T-cell (primary cell): ENCODE results near the gene ING3. TPM values are rescaled to one million over a fixed set of nuclear protein-coding genes. Genes with fewer than 3 reads are reported as not detected.

Source experiments
- ATAC-seq, 4 experiments: fragments of 200-7000 bp in 3 of 4; fragments of 150-1000 bp in 1 of 4; cut with Tn5 transposase; replicated peaks in 1 of 4; 1 replicate in 3 of 4; 2 replicates in 1 of 4; pipeline ENCODE4 v1.10.0; 2021; ENCODE audit warnings: moderate library complexity in 3 of 4, mild to moderate bottlenecking in 2 of 4, moderate number of reproducible peaks in 1 of 4
- CTCF ChIA-PET, 2 donors: fragments of 300-600 bp; sonication (Branson Sonifier 250); formaldehyde crosslinking; loops; one replicate each; lab custom pipeline; 2022; ENCODE audit warnings: antibody characterized with exemption in 2 of 2; lab: Charles Lee
- POLR2A ChIA-PET, 2 donors: fragments of 300-600 bp; sonication (Branson Sonifier 250); formaldehyde crosslinking; loops; one replicate each; lab custom pipeline; 2022; ENCODE audit warnings: antibody characterized with exemption in 2 of 2; lab: Charles Lee
- DNase-seq, 35 experiments: peaks; one replicate each; pipeline versions ENCODE4 v3.0.0 to v3.0.0-alpha.2; 2013 to 2023
- H3K27ac ChIP-seq: one replicate; pipeline ENCODE4 v1.5.1; 2013; ENCODE audit warnings: low read length
- H3K27me3 ChIP-seq, 2 experiments: replicated peaks in 1 of 2; 1 replicate in 1 of 2; 2 replicates in 1 of 2; pipeline versions ENCODE4 v1.6.1 to v1.7.0; 2013; ENCODE audit warnings: low read length in 1 of 2, mixed read lengths in 1 of 2; ENCODE audit not compliant: control insufficient read depth in 2 of 2, insufficient read depth in 2 of 2; ENCODE audit errors: extremely low read depth in 1 of 2
- H3K36me3 ChIP-seq, 2 donors: 1 replicate in 1 of 2; 2 replicates in 1 of 2; pipeline versions ENCODE4 v1.6.1 to v1.7.0; 2013; ENCODE audit warnings: low read length in 1 of 2; ENCODE audit not compliant: control insufficient read depth in 2 of 2, insufficient read depth in 1 of 2; ENCODE audit errors: extremely low read depth in 1 of 2
- H3K4me1 ChIP-seq, 2 experiments: 1 replicate in 1 of 2; 2 replicates in 1 of 2; pipeline versions ENCODE4 v1.6.1 to v1.7.0; 2013; ENCODE audit warnings: low read length in 2 of 2, mixed read lengths in 1 of 2; ENCODE audit not compliant: insufficient read depth in 2 of 2, control insufficient read depth in 1 of 2; ENCODE audit errors: extremely low read depth in 1 of 2
- H3K4me3 ChIP-seq, 2 donors: 1 replicate in 1 of 2; 2 replicates in 1 of 2; pipeline versions ENCODE4 v1.5.1 to v1.7.0; 2013; ENCODE audit warnings: mild to moderate bottlenecking in 2 of 2, low read length in 1 of 2, moderate library complexity in 1 of 2; ENCODE audit not compliant: control insufficient read depth in 1 of 2; ENCODE audit errors: extremely low read depth in 1 of 2
- H3K9me3 ChIP-seq: 2 replicates; pipeline ENCODE4 v1.7.0; 2013
- H3K27ac Mint-ChIP-seq, 2 donors: one replicate each; pipeline ENCODE4 v1.8.0; 2020 to 2021; ENCODE audit warnings: mild to moderate bottlenecking in 2 of 2, mixed read lengths in 2 of 2
- H3K27me3 Mint-ChIP-seq, 2 donors: one replicate each; pipeline ENCODE4 v1.8.0; 2021 to 2022; ENCODE audit warnings: mixed read lengths in 2 of 2
- H3K36me3 Mint-ChIP-seq: one replicate; pipeline ENCODE4 v1.8.0; 2021; ENCODE audit warnings: mixed read lengths
- H3K4me1 Mint-ChIP-seq, 3 donors: one replicate each; pipeline ENCODE4 v1.8.0; 2020 to 2022; ENCODE audit warnings: mixed read lengths in 3 of 3, mild to moderate bottlenecking in 1 of 3
- H3K4me3 Mint-ChIP-seq, 3 donors: one replicate each; pipeline ENCODE4 v1.8.0; 2020 to 2022; ENCODE audit warnings: mild to moderate bottlenecking in 3 of 3, mixed read lengths in 3 of 3, moderate library complexity in 3 of 3
- H3K9me3 Mint-ChIP-seq, 3 donors: one replicate each; pipeline ENCODE4 v1.8.0; 2020 to 2022; ENCODE audit warnings: mixed read lengths in 3 of 3
- WGBS: methylation state at CpG from one replicate; pipeline ENCODE4 v1.1.5; 2013; ENCODE audit warnings: missing lambda C conversion rate; ENCODE audit not compliant: insufficient coverage; 5-methylcytosine and 5-hydroxymethylcytosine counted together
- total RNA-seq, 35 experiments: library from RNA in 6 of 35; stranded (reverse) in 6 of 35; fragments of 120-200 nt in 1 of 35; gene quantifications; one replicate each; pipeline versions ENCODE4 v1.2.1 to v1.2.4 and lab custom pipeline; 2013 to 2026

Gene ING3
- total RNA-seq, 5 donors from 2014 or later (not counting 1 experiment from before 2014, with no cell fraction given), result 20.6 to 32.3 (median 25.6) TPM

- peaks cover 0 to 24% of the 10 kb centered on the region in 2 experiments for H3K27me3 ChIP-seq
- no peak overlapping the region for H3K27ac Mint-ChIP-seq
- no CpG with 5 or more reads among the region's 2 CpGs for WGBS
- no peak for DNase-seq
- no peaks in the 10 kb centered on the region for H3K36me3 Mint-ChIP-seq
- H3K4me3 Mint-ChIP-seq, result no peak overlapping the region
- H3K27me3 Mint-ChIP-seq, result peaks cover 40 to 45% of the 10 kb centered on the region in 2 donors
- no peaks in the 10 kb centered on the region for H3K36me3 ChIP-seq
- no peak overlapping the region for H3K27ac ChIP-seq
- ATAC-seq, result no peak
- H3K9me3 ChIP-seq, result no peaks in the 10 kb centered on the region
- POLR2A ChIA-PET, result no interaction called here
- H3K4me1 ChIP-seq, result peaks cover 9 to 15% of the 10 kb centered on the region in 2 experiments
- no peaks in the 10 kb centered on the region for H3K9me3 Mint-ChIP-seq
- no peak overlapping the region for H3K4me3 ChIP-seq
- CTCF ChIA-PET, result interaction anchor here (0.7 to 2.4 kb wide), 8 partner anchors 10 to 122 kb away, joined by 3 to 15 read pairs (median 6); no protein-coding TSS in a partner anchor
- peaks cover 20 to 26% (median 26%) of the 10 kb centered on the region in 3 donors for H3K4me1 Mint-ChIP-seq
These were observed 35.3 kb downstream of the ING3 start for GRCh38 chr7:120985839-120986238.

GRCh38 chr7:120986650-120987049 lies 36.1 kb downstream of the ING3 start:
- CTCF ChIA-PET, result interaction anchor here (0.7 to 2.4 kb wide), 18 partner anchors 9 to 124 kb away, joined by 3 to 15 read pairs (median 4); partner anchors contain the start of gene ING3 (in 2 of the 2)
- WGBS, result 80% methylated on average over 2 of the region's 2 CpGs
- H3K27me3 Mint-ChIP-seq, result peaks cover 40 to 48% of the 10 kb centered on the region in 2 donors
- no peaks in the 10 kb centered on the region for H3K9me3 Mint-ChIP-seq
- DNase-seq (no peak), ATAC-seq (no peak)
- H3K4me3 Mint-ChIP-seq, result no peak overlapping the region
- H3K4me1 Mint-ChIP-seq, result peaks cover 20 to 26% (median 26%) of the 10 kb centered on the region in 3 donors
- POLR2A ChIA-PET, result no interaction called here
- Histone ChIP-seq H3K27me3 (peaks cover 0 to 24% of the 10 kb centered on the region in 2 experiments), H3K4me1 (peaks cover 9 to 15% of the 10 kb centered on the region in 2 experiments), H3K4me3 (no peak overlapping the region), H3K36me3 (no peaks in the 10 kb centered on the region), H3K9me3 (no peaks in the 10 kb centered on the region), H3K27ac (no peak overlapping the region)
- no peak overlapping the region for H3K27ac Mint-ChIP-seq
- H3K36me3 Mint-ChIP-seq, result no peaks in the 10 kb centered on the region

- no peaks in the 10 kb centered on the region for H3K9me3 Mint-ChIP-seq
- Histone ChIP-seq H3K36me3 (no peaks in the 10 kb centered on the region), H3K4me3 (no peak overlapping the region), H3K27ac (no peak overlapping the region), H3K27me3 (peaks cover 0 to 24% of the 10 kb centered on the region in 2 experiments), H3K9me3 (no peaks in the 10 kb centered on the region), H3K4me1 (peaks cover 9 to 15% of the 10 kb centered on the region in 2 experiments)
- DNase-seq (no peak), ATAC-seq (no peak)
- H3K36me3 Mint-ChIP-seq, result no peaks in the 10 kb centered on the region
- H3K4me1 Mint-ChIP-seq, result peaks cover 18 to 21% (median 21%) of the 10 kb centered on the region in 3 donors
- no peak overlapping the region for H3K27ac Mint-ChIP-seq
- no peak overlapping the region for H3K4me3 Mint-ChIP-seq
- POLR2A ChIA-PET, result interaction anchor here in 1 of 2 donors (0.6 kb wide), 1 partner anchor 37 kb away, joined by 5 read pairs; the partner anchor contains the start of gene ING3
- peaks cover 43 to 52% of the 10 kb centered on the region in 2 donors for H3K27me3 Mint-ChIP-seq
- CTCF ChIA-PET, result interaction anchor here (0.6 to 2.3 kb wide), 19 partner anchors 9 to 438 kb away, joined by 3 to 14 read pairs (median 3); partner anchors contain the start of gene ING3 (in 2 of the 2)
- 0% methylated on average over 1 of the region's 3 CpGs for WGBS
These were observed 36.7 kb downstream of the ING3 start for GRCh38 chr7:120987280-120987679.

DNA sequence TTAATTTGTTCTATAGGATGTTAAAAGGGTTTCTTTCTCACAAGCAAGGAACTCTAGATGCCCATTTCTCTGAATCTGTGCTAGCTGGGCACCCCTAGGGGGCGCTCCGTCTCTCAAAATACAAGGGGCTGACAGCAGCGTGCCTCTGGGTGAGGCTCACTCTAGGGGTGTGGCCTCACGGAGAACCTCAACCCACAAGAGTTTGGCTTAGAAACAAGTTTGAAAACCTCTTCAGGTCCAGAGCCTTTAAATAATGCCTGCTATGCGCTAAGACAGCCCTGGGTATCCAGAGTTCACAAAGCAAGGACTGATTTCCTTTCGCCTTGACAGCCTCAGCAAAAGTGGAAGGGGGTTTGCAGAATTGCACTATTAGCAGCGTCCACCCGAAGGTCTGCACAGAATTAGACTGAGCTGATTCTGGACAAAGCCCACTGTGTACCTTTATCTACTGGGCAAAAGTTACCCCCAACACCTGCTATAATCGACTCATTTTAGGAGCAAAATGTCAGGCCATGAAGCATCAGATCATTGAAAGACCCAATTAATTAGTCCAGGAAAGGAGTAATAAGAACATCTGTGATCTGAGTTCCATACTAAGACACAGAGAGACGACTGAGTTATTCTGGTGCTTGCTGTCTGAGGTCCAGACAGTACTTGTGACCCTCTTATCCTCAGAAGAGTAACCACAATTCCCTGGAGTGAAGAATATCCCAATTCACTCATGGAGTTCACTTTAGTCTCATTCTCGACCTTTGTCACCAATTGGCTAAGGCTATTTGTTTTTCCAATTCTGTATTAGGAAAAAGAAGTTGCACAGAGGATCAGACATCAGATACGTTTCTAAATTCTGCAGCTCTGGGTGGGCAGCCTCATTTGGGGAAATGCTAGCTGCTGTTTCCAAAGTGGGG lies 37.4 kb downstream of the ING3 start:
- Mint-ChIP-seq H3K27ac (no peak overlapping the region), H3K9me3 (no peaks in the 10 kb centered on the region), H3K27me3 (peaks cover 45 to 55% of the 10 kb centered on the region in 2 donors), H3K4me3 (peak overlapping the region; percentile 43 to 74 (median 60)), H3K4me1 (peaks cover 18 to 21% (median 21%) of the 10 kb centered on the region in 3 donors), H3K36me3 (no peaks in the 10 kb centered on the region)
- Histone ChIP-seq H3K9me3 (no peaks in the 10 kb centered on the region), H3K36me3 (no peaks in the 10 kb centered on the region), H3K4me3 (peak overlapping the region in 1 of 2 donors; percentile 28), H3K27me3 (peaks cover 0 to 24% of the 10 kb centered on the region in 2 experiments), H3K27ac (no peak overlapping the region), H3K4me1 (peaks cover 9 to 15% of the 10 kb centered on the region in 2 experiments)
- 5% methylated on average over 9 of the region's 12 CpGs for WGBS
- ATAC-seq (peak; percentile 97 to 99 (median 98)), DNase-seq (peak; percentile 65 to 93 (median 84))
- ChIA-PET CTCF (interaction anchor here (0.5 to 2.6 kb wide), 16 partner anchors 8 to 437 kb away, joined by 3 to 14 read pairs (median 4); partner anchors contain the start of gene ING3 (in 1 of the 2)), POLR2A (interaction anchor here in 1 of 2 donors (0.6 kb wide), 1 partner anchor 38 kb away, joined by 5 read pairs; the partner anchor contains the start of gene ING3)

GRCh38 chr7:120988591-120989256 lies 38.1 kb downstream of the ING3 start, which contains the start of gene CPED1:
TSS of gene CPED1 (plus strand) at chr7:120988711. CDS start at chr7:120989622, 911 bp downstream.
- Mint-ChIP-seq H3K27ac (no peak within 1 kb of the TSS), H3K36me3 (no peaks in the 10 kb centered on the region), H3K4me3 (peak within 1 kb of the TSS; percentile 43 to 74 (median 60)), H3K27me3 (peaks cover 45 to 55% of the 10 kb centered on the region in 2 donors), H3K9me3 (no peaks in the 10 kb centered on the region), H3K4me1 (peaks cover 18 to 21% (median 21%) of the 10 kb centered on the region in 3 donors)
- H3K36me3 ChIP-seq, result no peaks in the 10 kb centered on the region
- DNase-seq (peak in 17 of 35 experiments; percentile 0 to 42 (median 15)), ATAC-seq (peak; percentile 32 to 50 (median 43))
- H3K4me3 ChIP-seq, result peak within 1 kb of the TSS in 1 of 2 donors; percentile 28
- WGBS, result 1% methylated on average over 25 of the region's 27 CpGs
- ChIA-PET POLR2A (interaction anchor here in 1 of 2 donors (0.6 kb wide), 1 partner anchor 8 kb away, joined by 3 read pairs; no protein-coding TSS in a partner anchor), CTCF (interaction anchor here (0.5 to 2.6 kb wide), 13 partner anchors 9 to 119 kb away, joined by 3 to 14 read pairs (median 4); no protein-coding TSS in a partner anchor)
- H3K27me3 ChIP-seq, result peaks cover 0 to 24% of the 10 kb centered on the region in 2 experiments
- no peak within 1 kb of the TSS for H3K27ac ChIP-seq
- peaks cover 9 to 15% of the 10 kb centered on the region in 2 experiments for H3K4me1 ChIP-seq
- no peaks in the 10 kb centered on the region for H3K9me3 ChIP-seq
